Neural crest cell (in vitro differentiated cells): ENCODE measurements around the gene MNX1. TPM values are rescaled to one million over a fixed set of nuclear protein-coding genes. Genes with fewer than 3 reads are reported as not detected.

Source experiments
- DNase-seq: peaks from one replicate; pipeline ENCODE4 v3.0.0; 2021; ENCODE audit warnings: low read depth, mixed read lengths, low spot score
- H3K27ac Mint-ChIP-seq: one replicate; pipeline ENCODE4 v1.8.0; 2021; ENCODE audit warnings: mild to moderate bottlenecking, mixed read lengths; ENCODE audit not compliant: unreplicated experiment
- H3K27me3 Mint-ChIP-seq: 2 replicates; pipeline ENCODE4 v1.8.0; 2021; ENCODE audit warnings: low read depth, mild to moderate bottlenecking, mixed read lengths
- H3K36me3 Mint-ChIP-seq: 2 replicates; pipeline ENCODE4 v1.8.0; 2021; ENCODE audit warnings: low read depth, mild to moderate bottlenecking, mixed read lengths
- H3K4me1 Mint-ChIP-seq: 2 replicates; pipeline ENCODE4 v1.8.0; 2021; ENCODE audit warnings: mixed read lengths
- H3K4me3 Mint-ChIP-seq: one replicate; pipeline ENCODE4 v1.8.0; 2021; ENCODE audit warnings: mild to moderate bottlenecking, mixed read lengths
- H3K9me3 Mint-ChIP-seq: 2 replicates; pipeline ENCODE4 v1.8.0; 2021; ENCODE audit warnings: mixed read lengths
- total RNA-seq: library from RNA; stranded (reverse); gene quantifications from 2 replicates; pipeline ENCODE4 v1.2.1, GENCODE V29; 2021
- TF ChIP-seq, protein P1 (sequence below): fragments of 200-600 bp; sonication (generic); conservative IDR thresholded peaks from 2 replicates; pipeline ENCODE4 v1.5.0; 2021; ENCODE audit warnings: antibody characterized with exemption, mild to moderate bottlenecking

The MNX1 gene
- total RNA-seq, 1 donor from 2014 or later: 0.14 TPM

DNA sequence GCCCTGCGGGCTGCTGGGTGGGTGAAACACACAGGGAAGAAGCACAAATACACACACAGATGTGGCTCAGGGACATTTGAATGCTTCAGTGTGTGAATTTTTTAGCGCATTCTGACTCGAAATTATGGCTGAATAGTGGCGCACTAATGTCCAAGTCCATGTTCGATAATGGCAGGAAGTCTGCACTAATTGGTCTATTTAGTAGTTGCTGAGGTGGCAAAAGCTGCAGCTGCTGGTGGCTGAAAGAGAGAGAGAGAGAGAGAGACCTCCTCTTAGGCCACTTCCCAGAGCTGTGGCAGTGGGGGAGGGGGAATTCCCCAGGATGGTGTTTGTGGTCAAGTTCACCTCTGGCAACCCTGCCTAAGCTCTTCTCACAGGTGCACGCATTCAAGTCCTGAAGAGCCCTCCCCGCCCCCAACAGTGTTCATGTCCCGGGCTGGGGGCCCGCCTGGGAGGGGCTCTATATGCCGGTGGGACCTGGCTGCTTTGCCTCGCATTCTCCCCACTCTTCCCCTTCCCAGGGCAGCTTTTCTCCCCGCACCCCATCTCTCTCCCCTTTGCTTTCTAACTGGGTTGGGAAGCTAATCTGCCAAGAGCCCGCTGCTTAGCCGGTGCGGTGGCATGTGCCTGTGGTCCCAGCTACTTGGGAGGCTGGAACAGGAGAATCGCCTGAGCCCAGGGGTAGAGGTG lies 6.0 kb upstream of the MNX1 start:
- H3K27me3 Mint-ChIP-seq: peaks cover 92% of the 10 kb centered on the region
- TF ChIP-seq, protein P1, sequence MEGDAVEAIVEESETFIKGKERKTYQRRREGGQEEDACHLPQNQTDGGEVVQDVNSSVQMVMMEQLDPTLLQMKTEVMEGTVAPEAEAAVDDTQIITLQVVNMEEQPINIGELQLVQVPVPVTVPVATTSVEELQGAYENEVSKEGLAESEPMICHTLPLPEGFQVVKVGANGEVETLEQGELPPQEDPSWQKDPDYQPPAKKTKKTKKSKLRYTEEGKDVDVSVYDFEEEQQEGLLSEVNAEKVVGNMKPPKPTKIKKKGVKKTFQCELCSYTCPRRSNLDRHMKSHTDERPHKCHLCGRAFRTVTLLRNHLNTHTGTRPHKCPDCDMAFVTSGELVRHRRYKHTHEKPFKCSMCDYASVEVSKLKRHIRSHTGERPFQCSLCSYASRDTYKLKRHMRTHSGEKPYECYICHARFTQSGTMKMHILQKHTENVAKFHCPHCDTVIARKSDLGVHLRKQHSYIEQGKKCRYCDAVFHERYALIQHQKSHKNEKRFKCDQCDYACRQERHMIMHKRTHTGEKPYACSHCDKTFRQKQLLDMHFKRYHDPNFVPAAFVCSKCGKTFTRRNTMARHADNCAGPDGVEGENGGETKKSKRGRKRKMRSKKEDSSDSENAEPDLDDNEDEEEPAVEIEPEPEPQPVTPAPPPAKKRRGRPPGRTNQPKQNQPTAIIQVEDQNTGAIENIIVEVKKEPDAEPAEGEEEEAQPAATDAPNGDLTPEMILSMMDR: no peak
- H3K4me1 Mint-ChIP-seq: no peaks in the 10 kb centered on the region
- DNase-seq: no peak
- no peaks in the 10 kb centered on the region for H3K36me3 Mint-ChIP-seq
- H3K9me3 Mint-ChIP-seq: no peaks in the 10 kb centered on the region
- H3K27ac Mint-ChIP-seq: no peak overlapping the region
- H3K4me3 Mint-ChIP-seq: no peak overlapping the region

DNA sequence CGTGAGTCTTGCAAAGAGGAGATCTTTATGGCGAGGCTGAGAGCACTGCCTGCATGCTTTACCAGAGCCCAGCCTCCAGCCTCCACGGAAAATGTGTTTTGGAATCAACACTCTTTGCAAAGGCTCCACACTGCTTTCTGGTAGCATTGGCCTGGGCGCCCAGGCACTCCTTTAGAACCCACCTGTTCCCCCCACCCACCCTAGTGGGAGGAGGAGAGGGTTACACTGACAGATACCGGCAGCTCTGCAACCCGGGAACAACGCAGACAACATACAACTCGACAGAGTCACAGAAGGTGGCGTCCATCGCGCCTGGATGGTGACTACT lies 5.5 kb upstream of the MNX1 start:
- Mint-ChIP-seq H3K4me3 (no peak overlapping the region), H3K4me1 (no peaks in the 10 kb centered on the region), H3K27me3 (peaks cover 95% of the 10 kb centered on the region), H3K9me3 (no peaks in the 10 kb centered on the region), H3K36me3 (no peaks in the 10 kb centered on the region), H3K27ac (no peak overlapping the region)
- no peak for DNase-seq
- TF ChIP-seq, protein P1: no peak

DNA sequence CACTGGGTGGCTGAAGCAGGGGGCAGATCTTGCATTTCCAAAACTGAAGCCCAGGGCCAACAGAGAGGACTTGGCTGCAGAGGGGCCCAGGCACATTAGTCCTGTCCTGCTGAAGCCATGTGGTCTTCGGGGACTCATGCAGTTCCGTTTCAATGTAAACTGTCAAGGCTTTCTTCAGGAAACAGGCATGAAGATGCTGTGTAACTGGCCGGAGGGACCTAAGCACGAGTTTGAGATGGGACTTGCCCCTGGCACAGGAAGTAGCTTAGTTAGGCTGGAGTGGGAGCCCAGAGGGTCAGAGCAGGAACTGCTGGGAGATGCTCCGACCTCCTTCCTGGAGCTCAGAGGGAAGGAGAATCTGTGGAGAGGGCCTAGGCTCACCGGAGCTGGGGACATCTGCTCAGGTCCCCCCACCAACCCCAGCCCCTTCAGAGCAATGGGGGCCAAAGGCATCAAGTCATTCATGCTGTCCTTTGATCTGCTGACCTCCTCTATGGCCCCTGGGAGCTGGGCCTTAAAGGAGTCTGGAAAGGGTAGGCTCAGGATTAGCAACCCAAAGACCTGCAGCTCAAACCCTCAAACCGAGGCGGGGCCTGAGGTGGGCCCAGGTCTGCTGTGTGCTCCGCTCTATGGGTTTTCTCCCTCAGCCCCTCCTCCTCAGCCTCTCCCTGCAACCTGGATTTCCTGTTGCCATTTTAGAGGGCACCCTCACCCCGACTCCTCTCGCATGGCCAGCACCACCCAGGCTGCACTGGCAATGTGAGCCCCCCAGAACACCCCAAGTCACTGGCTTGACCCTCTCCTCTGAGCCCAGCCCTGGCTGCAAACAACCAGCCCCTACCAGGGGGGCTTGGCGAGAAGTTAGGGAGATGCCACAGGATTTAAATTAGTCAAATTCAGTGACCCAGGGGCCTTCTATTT lies 4.4 kb upstream of the MNX1 start:
- H3K27ac Mint-ChIP-seq: no peak overlapping the region
- no peak for DNase-seq
- H3K36me3 Mint-ChIP-seq: no peaks in the 10 kb centered on the region
- no peaks in the 10 kb centered on the region for H3K9me3 Mint-ChIP-seq
- TF ChIP-seq, protein P1: no peak
- H3K27me3 Mint-ChIP-seq: peaks cover 87% of the 10 kb centered on the region
- H3K4me3 Mint-ChIP-seq: no peak overlapping the region
- H3K4me1 Mint-ChIP-seq: no peaks in the 10 kb centered on the region

DNA sequence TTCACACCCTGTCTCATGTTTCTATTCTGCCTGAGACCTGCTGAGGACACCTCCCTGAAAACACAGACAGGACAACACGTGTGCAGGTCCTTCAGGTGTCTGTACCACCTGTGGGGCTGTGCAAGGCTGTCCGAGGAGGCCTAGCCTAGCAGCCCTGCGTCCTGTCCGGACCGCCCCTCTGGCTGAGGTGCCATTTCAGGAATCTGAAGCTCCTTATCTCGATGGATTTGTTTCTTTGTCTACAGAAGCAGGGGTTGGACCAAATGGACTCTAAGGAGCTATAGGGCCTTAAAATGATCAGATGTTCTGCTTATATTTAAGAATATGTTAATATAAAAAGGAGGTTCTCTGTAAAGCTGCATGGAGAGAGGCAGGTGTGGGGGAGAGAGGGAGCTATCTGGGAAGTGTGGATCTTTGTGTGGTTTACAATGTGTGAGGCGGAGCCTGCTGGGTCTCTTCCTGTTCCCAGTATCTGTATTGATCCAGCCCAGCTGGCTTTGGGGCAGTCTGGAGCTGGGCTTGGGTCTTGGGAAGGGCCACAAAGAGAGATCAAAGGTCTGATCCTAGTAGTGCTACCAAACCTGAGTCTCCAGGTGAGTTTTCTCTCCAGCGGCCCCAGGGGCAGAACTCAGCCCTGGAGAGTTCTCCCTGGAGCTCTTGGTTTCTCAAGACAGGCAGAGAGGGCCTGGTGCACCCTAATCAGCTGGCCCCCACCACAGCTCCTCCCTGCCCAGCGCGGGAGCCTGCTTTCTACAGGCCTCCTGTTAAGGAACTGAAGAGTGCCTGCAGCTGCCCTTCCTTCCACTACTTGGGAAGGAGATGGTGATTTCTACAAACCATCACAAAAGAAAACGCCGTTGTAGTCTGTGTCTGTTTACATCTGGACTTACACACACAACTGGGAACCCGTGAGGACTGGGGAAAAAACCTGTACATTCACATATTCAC lies 3.4 kb upstream of the MNX1 start:
- DNase-seq: no peak
- H3K27me3 Mint-ChIP-seq: peaks cover 84% of the 10 kb centered on the region

More for the DNA sequence above, 3.4 kb upstream of the MNX1 start:
- H3K36me3 Mint-ChIP-seq: no peaks in the 10 kb centered on the region
- no peak overlapping the region for H3K4me3 Mint-ChIP-seq
- H3K4me1 Mint-ChIP-seq: no peaks in the 10 kb centered on the region
- H3K9me3 Mint-ChIP-seq: no peaks in the 10 kb centered on the region
- H3K27ac Mint-ChIP-seq: no peak overlapping the region
- TF ChIP-seq, protein P1: no peak
